Nephron progenitor cell (in vitro differentiated cells): Measurements from ENCODE around the gene ETV3L.

Experiments used
- DNase-seq: peaks from one replicate; pipeline ENCODE4 v3.0.0; 2021
- H3K27ac Mint-ChIP-seq: 2 replicates; pipeline ENCODE4 v1.8.0; 2021; ENCODE audit warnings: mild to moderate bottlenecking, moderate library complexity, mixed read lengths
- H3K27me3 Mint-ChIP-seq: 2 replicates; pipeline ENCODE4 v1.8.0; 2021; ENCODE audit warnings: mild to moderate bottlenecking, low read depth, mixed read lengths; ENCODE audit not compliant: poor library complexity
- H3K36me3 Mint-ChIP-seq: 2 replicates; pipeline ENCODE4 v1.8.0; 2021; ENCODE audit warnings: low read depth, mixed read lengths
- H3K4me1 Mint-ChIP-seq: 2 replicates; pipeline ENCODE4 v1.8.0; 2021; ENCODE audit warnings: mixed read lengths
- H3K4me3 Mint-ChIP-seq: 2 replicates; pipeline ENCODE4 v1.8.0; 2021; ENCODE audit warnings: mild to moderate bottlenecking, moderate library complexity, mixed read lengths
- H3K9me3 Mint-ChIP-seq: 2 replicates; pipeline ENCODE4 v1.8.0; 2021; ENCODE audit warnings: mild to moderate bottlenecking, moderate library complexity, mixed read lengths
- CTCF ChIP-seq: fragments of 200-600 bp; sonication (generic); IDR thresholded peaks from 2 replicates; pipeline ENCODE4 v1.5.0; 2021; ENCODE audit warnings: antibody characterized with exemption

Gene ETV3L

GRCh38 chr1:157135070-157135469, 35.5 kb upstream of the ETV3L start:
- H3K36me3 Mint-ChIP-seq: peaks cover 51% of the 10 kb centered on the region
- TF ChIP-seq CTCF: no peak
- DNase-seq: no peak
- no peaks in the 10 kb centered on the region for H3K27me3 Mint-ChIP-seq
- no peaks in the 10 kb centered on the region for H3K9me3 Mint-ChIP-seq
- no peak overlapping the region for H3K4me3 Mint-ChIP-seq
- H3K4me1 Mint-ChIP-seq: peaks cover 33% of the 10 kb centered on the region
- no peak overlapping the region for H3K27ac Mint-ChIP-seq

- H3K27ac Mint-ChIP-seq: no peak overlapping the region
- DNase-seq: no peak
- no peaks in the 10 kb centered on the region for H3K27me3 Mint-ChIP-seq
- H3K36me3 Mint-ChIP-seq: peaks cover 53% of the 10 kb centered on the region
- H3K4me1 Mint-ChIP-seq: peaks cover 27% of the 10 kb centered on the region
- H3K4me3 Mint-ChIP-seq: no peak overlapping the region
- TF ChIP-seq CTCF: no peak
- no peaks in the 10 kb centered on the region for H3K9me3 Mint-ChIP-seq
Observed at GRCh38 chr1:157134442-157134841, 34.8 kb upstream of the ETV3L start.

- peaks cover 57% of the 10 kb centered on the region for H3K36me3 Mint-ChIP-seq
- no peaks in the 10 kb centered on the region for H3K27me3 Mint-ChIP-seq
- no peak overlapping the region for H3K27ac Mint-ChIP-seq
- no peak for TF ChIP-seq CTCF
- H3K9me3 Mint-ChIP-seq: no peaks in the 10 kb centered on the region
- DNase-seq: no peak
- H3K4me1 Mint-ChIP-seq: peaks cover 19% of the 10 kb centered on the region
- H3K4me3 Mint-ChIP-seq: no peak overlapping the region
Observed at GRCh38 chr1:157133426-157133825, 33.8 kb upstream of the ETV3L start.

- Mint-ChIP-seq H3K9me3 (no peaks in the 10 kb centered on the region), H3K4me3 (no peak overlapping the region), H3K27me3 (no peaks in the 10 kb centered on the region), H3K27ac (no peak overlapping the region), H3K4me1 (peaks cover 17% of the 10 kb centered on the region), H3K36me3 (peaks cover 65% of the 10 kb centered on the region)
- no peak for TF ChIP-seq CTCF
- DNase-seq: no peak
Observed at GRCh38 chr1:157132616-157133167, 33.1 kb upstream of the ETV3L start.

- Mint-ChIP-seq H3K27me3 (no peaks in the 10 kb centered on the region), H3K4me1 (peaks cover 11% of the 10 kb centered on the region), H3K36me3 (peaks cover 68% of the 10 kb centered on the region), H3K9me3 (no peaks in the 10 kb centered on the region), H3K4me3 (no peak overlapping the region), H3K27ac (no peak overlapping the region)
- no peak for DNase-seq
- no peak for TF ChIP-seq CTCF
Observed at GRCh38 chr1:157132111-157132510, 32.5 kb upstream of the ETV3L start.

- H3K4me1 Mint-ChIP-seq: peaks cover 3% of the 10 kb centered on the region
- no peak for DNase-seq
- no peak overlapping the region for H3K27ac Mint-ChIP-seq
- peaks cover 70% of the 10 kb centered on the region for H3K36me3 Mint-ChIP-seq
- H3K27me3 Mint-ChIP-seq: no peaks in the 10 kb centered on the region
- no peak for TF ChIP-seq CTCF
- H3K9me3 Mint-ChIP-seq: no peaks in the 10 kb centered on the region
- no peak overlapping the region for H3K4me3 Mint-ChIP-seq
Observed at GRCh38 chr1:157131281-157131680, 31.7 kb upstream of the ETV3L start.
